Stomach (tissue), 9 donors: ENCODE results near the gene HLA-DQB1. TPM values are rescaled to one million over a fixed set of nuclear protein-coding genes. Genes with fewer than 3 reads are reported as not detected.

Experiments used
- DNase-seq, 2 donors: peaks; one replicate each; pipeline versions ENCODE4 v3.0.0 to v3.0.0-alpha.2; 2013 to 2019
- H3K27ac ChIP-seq, 5 donors: fragments of 200-600 bp in 4 of 5; sonication (generic) in 4 of 5; one replicate each; pipeline ENCODE4 v1.5.1; 2013 to 2019; ENCODE audit warnings: mild to moderate bottlenecking in 1 of 5, moderate library complexity in 1 of 5
- H3K27me3 ChIP-seq, 3 donors: fragments of 200-600 bp; sonication (generic); one replicate each; pipeline ENCODE4 v1.5.1; 2017 to 2019; ENCODE audit warnings: mixed run types in 1 of 3
- H3K36me3 ChIP-seq, 4 donors: fragments of 200-600 bp; sonication (generic); 1 replicate in 3 of 4; 2 replicates in 1 of 4; pipeline ENCODE4 v1.5.1; 2016 to 2019
- H3K4me1 ChIP-seq, 4 donors: fragments of 200-600 bp; sonication (generic); one replicate each; pipeline ENCODE4 v1.5.1; 2016 to 2019
- H3K4me3 ChIP-seq, 4 donors: fragments of 200-600 bp; sonication (generic) in 3 of 4; one replicate each; pipeline ENCODE4 v1.5.1; 2016 to 2019; ENCODE audit warnings: mild to moderate bottlenecking in 1 of 4
- H3K9me3 ChIP-seq, 4 donors: fragments of 200-600 bp; sonication (generic); one replicate each; pipeline ENCODE4 v1.5.1; 2016 to 2019
- CTCF ChIP-seq, 7 experiments: fragments of 450-650 bp in 4 of 7; fragments of 200-600 bp in 3 of 7; sonication (generic) in 3 of 7; IDR thresholded peaks; one replicate each; pipeline ENCODE4 v1.5.1; 2016 to 2019; ENCODE audit warnings: antibody characterized with exemption in 7 of 7, control low read depth in 2 of 7, mild to moderate bottlenecking in 1 of 7
- EP300 ChIP-seq: sonication (generic); formaldehyde crosslinking; IDR thresholded peaks from one replicate; pipeline ENCODE4 v1.6.1; 2017; ENCODE audit warnings: antibody characterized with exemption
- POLR2A ChIP-seq, 4 donors: fragments of 450-650 bp; IDR thresholded peaks; one replicate each; pipeline ENCODE4 v1.6.1; 2016; ENCODE audit warnings: antibody characterized with exemption in 4 of 4, control low read depth in 2 of 4, mild to moderate bottlenecking in 1 of 4, moderate library complexity in 1 of 4
- POLR2AphosphoS5 ChIP-seq, 3 donors: sonication (generic); formaldehyde crosslinking; IDR thresholded peaks; one replicate each; pipeline ENCODE4 v1.6.1; 2016; ENCODE audit warnings: antibody characterized with exemption in 3 of 3
- WGBS, 5 donors: extraction: QIAGEN DNeasy Blood & Tissue Kit in 3 of 5; methylation state at CpG; one replicate each; pipeline versions ENCODE4 v1.1.5 to v1.1.7; 2013 to 2018; 5-methylcytosine and 5-hydroxymethylcytosine counted together
- intact Hi-C: fragments of 100-400 bp; cut with DNase I; formaldehyde crosslinking; loops from one replicate; pipeline ENCODE4 v1.15.1; 2023; ENCODE audit warnings: low total_unique reads
- polyA plus RNA-seq, 3 donors: library from polyadenylated mRNA; stranded (reverse); fragments of 200-250 nt; gene quantifications; one replicate each; pipeline ENCODE4 v1.2.3, GENCODE V29; 2013
- total RNA-seq, 5 donors: library from RNA; depleted of rRNA; stranded (reverse); fragments of >200 nt; gene quantifications; one replicate each; pipeline versions ENCODE4 v1.1.0 to v1.2.3, GENCODE V29; 2014 to 2016
- donor health status: healthy with polysubstance abuse.
- donor health status: Bipolar disorder and iron deficiency.
- donor health status: healthy.

The HLA-DQB1 gene
- total and polyA plus RNA-seq, 8 donors, result 2.0 to 94.5 (median 21.4) TPM; not detected in 2

DNA sequence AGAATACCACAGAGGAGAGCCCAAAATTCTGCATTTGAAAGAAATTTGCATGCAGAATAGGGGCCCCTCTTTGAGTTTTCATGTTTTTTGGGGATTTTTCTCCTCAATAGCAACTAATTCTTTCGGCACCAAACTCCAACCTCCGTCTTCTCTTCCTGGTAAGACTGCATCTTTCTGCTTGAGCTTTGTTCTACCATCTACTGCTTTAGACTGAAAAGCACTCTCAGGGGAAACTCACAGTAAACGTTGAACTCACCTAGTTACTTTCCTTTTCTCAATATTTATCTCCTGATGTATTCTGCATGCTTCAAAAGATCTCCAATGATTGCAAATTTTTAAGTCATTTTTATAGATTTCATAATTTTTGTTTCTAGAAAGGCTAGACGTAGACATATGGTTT, 36.9 kb upstream of the HLA-DQB1 start:
- Histone ChIP-seq H3K36me3 (no peaks in the 10 kb centered on the region), H3K4me3 (no peak overlapping the region), H3K9me3 (no peaks in the 10 kb centered on the region), H3K27me3 (peaks cover 0 to 38% (median 0%) of the 10 kb centered on the region in 3 donors), H3K4me1 (no peaks in the 10 kb centered on the region), H3K27ac (no peak overlapping the region)
- WGBS, 5 donors, result 21 to 67% (median 54%) methylated on average over 4 of the region's 4 CpGs
- TF ChIP-seq CTCF (IDR thresholded peaks at IDR 0.05), result no peak
- no peak for TF ChIP-seq EP300
- no peak for TF ChIP-seq POLR2A (IDR thresholded peaks at IDR 0.05)
- TF ChIP-seq POLR2AphosphoS5 (IDR thresholded peaks at IDR 0.05), result no peak
- no peak for DNase-seq
- intact Hi-C loops, result no loop called here

GRCh38 chr6:32700391-32701040, 34.1 kb upstream of the HLA-DQB1 start:
- no peak overlapping the region for H3K27ac ChIP-seq
- 12 to 25% (median 14%) methylated on average over 6 of the region's 6 CpGs for WGBS, 5 donors
- peak in 1 of 2 donors; percentile 85 for DNase-seq
- H3K4me1 ChIP-seq, result no peaks in the 10 kb centered on the region
- H3K4me3 ChIP-seq, result no peak overlapping the region
- no peaks in the 10 kb centered on the region for H3K9me3 ChIP-seq
- no peaks in the 10 kb centered on the region for H3K36me3 ChIP-seq
- peaks cover 0 to 55% (median 6%) of the 10 kb centered on the region in 3 donors for H3K27me3 ChIP-seq
- intact Hi-C loops, result no loop called here
- TF ChIP-seq EP300 (no peak), CTCF (IDR thresholded peaks at IDR 0.05) (peak in 5 of 7 experiments; percentile 20 to 64 (median 55))

- Histone ChIP-seq H3K4me1 (no peaks in the 10 kb centered on the region), H3K9me3 (no peaks in the 10 kb centered on the region), H3K4me3 (no peak overlapping the region), H3K36me3 (no peaks in the 10 kb centered on the region), H3K27me3 (peaks cover 0 to 46% (median 6%) of the 10 kb centered on the region in 3 donors), H3K27ac (no peak overlapping the region)
- 68 to 88% (median 85%) methylated on average over 1 of the region's 1 CpG for WGBS, 5 donors
- intact Hi-C loops, result loop anchor here (5.0 kb wide), 1 partner anchor 280 kb away; no protein-coding TSS in a partner anchor
- TF ChIP-seq CTCF (IDR thresholded peaks at IDR 0.05), result no peak
- no peak for TF ChIP-seq POLR2AphosphoS5 (IDR thresholded peaks at IDR 0.05)
- no peak for TF ChIP-seq POLR2A (IDR thresholded peaks at IDR 0.05)
- no peak for TF ChIP-seq EP300
- no peak for DNase-seq
Observed at GRCh38 chr6:32697031-32697430, 30.6 kb upstream of the HLA-DQB1 start.

DNA sequence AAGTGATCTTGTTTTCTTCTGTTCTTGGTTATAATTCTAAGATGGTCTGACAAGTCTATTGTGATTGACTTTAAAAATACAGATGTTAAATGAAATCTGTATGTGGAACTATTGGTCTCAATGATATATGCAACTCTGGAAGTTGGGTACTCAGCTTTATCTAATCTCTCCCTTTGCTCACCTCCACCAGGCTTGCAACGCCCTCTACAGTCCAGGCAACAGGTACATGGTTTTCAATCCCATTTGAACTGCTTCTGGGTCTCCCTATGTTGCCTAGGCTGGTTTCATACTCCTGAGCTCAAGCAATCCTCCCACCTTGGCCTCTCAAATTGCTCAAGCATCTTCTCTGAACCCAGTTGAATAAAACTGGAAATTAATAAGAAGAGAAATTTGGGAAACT, 25.6 kb upstream of the HLA-DQB1 start:
- intact Hi-C loops, result no loop called here
- Histone ChIP-seq H3K4me1 (no peaks in the 10 kb centered on the region), H3K36me3 (no peaks in the 10 kb centered on the region), H3K9me3 (no peaks in the 10 kb centered on the region), H3K4me3 (no peak overlapping the region), H3K27ac (no peak overlapping the region), H3K27me3 (peaks cover 0 to 12% (median 0%) of the 10 kb centered on the region in 3 donors)
- WGBS, 5 donors, result 0 to 4% (median 2%) methylated on average over 1 of the region's 1 CpG
- peak; percentile 4 to 43 for DNase-seq
- TF ChIP-seq CTCF (IDR thresholded peaks at IDR 0.05) (peak in 4 of 7 experiments; percentile 20 to 40 (median 26)), POLR2A (IDR thresholded peaks at IDR 0.05) (no peak)
